Suppressor macrophage treated with lipopolysaccharide for 1 hour (primary cell): ENCODE results near the gene FAM174B.

Experiments
- DNase-seq, 3 donors: peaks; one replicate each; pipeline ENCODE4 v3.0.0-alpha.2; 2020 to 2022

The FAM174B gene

DNA sequence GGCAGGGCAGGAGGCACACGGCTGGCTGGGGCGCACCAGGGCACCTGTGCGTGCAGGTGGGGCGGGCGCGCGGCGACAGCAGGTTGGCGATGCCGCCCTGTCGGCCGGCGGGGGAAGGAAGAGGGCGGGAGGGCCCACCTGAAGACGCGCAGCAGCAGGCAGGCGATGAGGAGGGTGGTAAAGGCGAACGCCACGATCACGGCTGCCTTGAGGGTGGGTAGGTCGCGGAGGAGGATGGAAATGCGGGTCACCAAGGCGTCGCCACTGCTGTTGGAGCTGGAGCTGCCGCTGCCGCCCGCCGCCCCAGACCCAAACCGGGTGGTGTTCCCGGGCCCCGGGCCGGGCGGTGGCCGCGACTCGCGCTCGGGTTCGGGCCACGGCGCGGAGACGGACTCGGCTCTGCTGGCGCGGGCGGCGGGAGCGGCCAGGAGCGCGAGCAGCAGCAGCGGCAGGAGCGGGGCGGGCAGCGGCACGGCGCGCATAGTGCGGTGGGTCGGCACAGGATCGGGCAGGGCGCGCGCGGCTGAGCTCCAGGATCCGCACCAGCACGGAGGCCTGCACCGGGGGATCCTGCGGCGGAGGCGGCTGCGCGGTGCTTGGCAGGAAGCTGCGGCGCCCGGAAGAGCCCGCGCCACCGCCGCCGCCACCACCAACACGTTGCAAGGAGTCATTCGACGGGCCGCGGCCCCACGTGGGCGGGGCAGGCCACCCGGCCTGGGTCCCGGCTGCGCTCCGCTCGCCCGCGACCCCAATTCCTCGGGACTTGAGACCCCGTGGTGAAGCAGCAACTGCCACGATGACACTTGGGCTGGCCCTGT is at the start of gene FAM174B:
TSS of gene FAM174B (minus strand) at position 598 of the 818 bp plus-strand sequence.
- DNase-seq = peak; percentile 27 to 68 (median 28)

DNA sequence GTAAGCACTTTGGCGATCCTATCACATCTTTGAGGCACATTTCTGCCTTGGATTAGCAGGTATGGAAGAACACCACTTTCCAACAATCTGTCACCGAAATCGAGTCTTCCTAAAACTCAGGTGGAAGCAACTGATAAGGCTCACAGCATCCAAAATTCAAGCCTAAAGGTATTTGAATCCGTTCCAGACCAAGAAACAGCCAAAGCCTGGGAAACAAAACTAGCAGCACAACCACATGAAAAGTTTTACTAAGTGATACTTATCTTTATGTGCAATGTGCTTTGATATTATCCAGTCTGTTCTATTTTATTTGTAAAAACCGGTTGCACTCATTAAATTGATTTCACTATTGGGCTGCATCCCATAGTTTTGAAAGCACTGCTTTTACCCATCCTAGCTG is 40.5 kb upstream of the FAM174B start:
- DNase-seq = no peak

DNA sequence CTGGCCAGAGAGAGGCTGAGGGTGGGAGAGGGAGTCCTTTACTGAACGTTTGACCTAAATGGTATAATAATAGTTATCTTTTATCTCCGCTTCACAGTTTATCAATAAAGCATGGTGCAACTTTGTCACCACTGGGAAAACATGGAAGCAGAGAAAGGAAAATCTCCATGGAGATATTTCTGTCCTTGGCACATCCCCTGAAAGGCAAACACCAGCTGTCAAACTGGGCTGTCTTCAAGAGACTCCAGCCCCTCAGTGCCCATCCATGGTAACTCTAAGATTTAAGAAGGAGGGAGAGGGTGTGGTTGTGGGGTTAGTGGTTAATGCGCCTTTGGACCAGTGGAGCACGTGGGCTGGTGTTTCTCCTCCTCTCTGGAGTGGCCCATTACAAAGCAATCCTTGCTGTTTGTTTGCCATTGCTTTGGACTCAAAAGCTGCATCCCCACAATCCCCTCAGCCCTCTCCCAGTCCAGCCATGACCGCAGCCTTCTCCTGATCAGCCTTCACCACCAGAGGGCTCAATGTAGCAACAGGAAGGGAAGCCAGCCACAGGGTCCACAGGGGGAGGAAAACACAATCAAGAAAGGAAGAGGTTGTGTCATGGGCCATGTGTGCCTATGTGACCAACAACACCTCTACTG is 38.2 kb upstream of the FAM174B start:
- DNase-seq = peak; percentile 14 to 40 (median 20)

DNA sequence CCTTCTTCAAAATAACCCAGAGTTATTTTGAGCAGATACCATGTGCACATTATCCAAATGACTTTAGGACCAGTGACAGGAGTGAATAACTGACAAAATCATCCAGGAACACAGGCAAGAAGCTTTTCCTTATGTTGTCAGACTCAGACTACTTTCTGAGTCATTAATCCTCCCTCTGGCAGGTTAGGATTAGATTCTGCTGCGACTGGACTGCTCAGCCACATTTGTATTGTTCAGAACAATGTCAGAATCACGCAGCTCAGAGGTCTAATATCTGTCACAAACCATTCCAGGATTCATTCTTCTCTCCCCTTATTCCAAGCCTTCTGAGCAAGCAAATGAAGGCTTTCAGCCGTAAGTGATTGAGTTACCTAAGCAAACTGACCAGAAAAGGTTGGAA is 34.8 kb upstream of the FAM174B start:
- DNase-seq = no peak

DNA sequence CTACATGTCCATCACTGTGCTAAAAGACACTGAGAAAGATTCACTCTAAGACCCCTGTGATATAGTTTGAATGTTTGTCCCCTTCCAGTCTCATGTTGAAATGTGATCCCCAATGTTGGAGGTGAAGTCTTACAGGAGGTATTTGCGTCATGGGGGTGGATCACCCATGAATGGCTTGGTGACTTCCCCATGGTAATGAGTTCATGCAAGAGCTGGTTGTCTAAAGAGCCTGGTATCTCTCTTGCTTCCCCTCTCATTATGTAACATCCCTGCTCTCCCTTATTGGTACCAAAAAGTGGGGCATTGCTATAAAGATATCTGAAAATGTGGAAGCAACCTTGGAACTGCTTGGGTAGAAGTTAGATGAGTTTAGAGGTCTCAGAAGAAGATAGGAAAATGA is 32.2 kb upstream of the FAM174B start:
- peak in 2 of 3 donors; percentile 20 to 21 for DNase-seq

DNA sequence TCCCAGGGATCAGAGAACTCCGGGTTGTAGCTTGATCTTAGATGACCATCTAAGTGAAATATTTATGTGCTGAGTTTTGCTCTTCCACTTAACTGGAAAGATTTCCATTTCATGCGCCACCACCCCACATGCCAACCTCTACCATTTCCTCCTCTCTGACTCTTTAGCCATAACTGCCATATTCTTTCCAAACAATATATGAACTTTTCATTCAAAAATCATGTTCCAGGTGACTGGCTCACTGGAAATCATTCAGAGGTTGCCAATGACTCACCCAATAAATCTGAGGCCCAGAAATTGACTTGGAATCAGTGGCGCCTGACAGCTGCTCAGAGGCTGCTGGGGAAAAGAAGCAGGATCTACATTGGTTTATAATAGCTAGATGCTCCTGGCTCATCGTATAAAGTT is 31.6 kb upstream of the FAM174B start:
- no peak for DNase-seq

DNA sequence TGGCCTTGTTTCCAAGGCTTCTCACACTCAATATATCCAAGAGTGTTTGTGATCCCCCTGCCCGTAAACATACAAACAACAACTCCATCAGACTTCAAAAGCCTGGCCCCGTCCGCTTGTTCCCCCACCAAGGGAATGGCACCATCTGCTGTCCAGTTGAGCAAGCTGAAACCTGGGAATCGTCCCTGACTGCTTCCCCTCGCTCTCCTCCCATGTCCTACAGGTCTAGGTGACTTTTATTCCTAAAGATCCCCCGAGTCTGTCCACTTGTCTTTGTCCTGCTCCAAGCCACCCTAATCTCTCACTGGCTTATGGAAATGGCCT is 27.9 kb upstream of the FAM174B start:
- DNase-seq = peak in 1 of 3 donors; percentile 8

DNA sequence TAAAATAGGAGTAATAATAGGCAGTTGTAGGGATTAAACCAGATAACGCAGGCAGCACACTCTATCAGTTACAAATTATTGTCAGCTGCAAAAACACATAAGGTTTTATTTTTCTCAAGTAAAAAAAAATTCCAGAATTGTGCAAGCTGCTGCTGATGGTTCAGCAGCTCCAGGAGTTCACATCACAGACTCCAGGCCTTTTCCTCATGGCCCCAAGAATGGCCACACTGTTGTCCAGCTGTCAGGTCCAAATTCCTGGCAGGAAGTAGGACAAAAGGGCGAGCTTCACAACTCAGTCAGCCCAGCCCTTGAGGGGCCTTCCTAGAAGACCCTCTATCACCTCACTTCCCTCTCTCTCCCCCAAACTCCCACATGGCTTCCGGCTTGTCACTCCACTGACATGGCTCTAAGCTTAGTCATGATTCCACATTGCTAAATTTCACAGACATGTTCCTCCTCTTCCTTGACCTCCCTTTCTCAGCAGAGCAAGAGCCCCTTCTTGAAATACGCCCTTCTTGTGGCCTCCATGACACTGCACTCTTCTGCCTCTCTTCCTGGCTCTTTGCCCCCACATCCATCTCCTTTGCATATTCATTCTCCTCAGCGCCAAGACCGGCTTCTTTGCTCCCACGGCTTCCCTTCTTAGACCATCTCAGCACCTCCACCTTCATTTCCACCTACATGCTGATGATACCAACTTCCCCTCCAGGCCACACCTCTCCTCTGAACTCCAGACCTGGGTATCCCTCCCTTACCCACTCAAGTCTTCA is 27.4 kb upstream of the FAM174B start:
- peak; percentile 49 to 66 (median 65) for DNase-seq

DNA sequence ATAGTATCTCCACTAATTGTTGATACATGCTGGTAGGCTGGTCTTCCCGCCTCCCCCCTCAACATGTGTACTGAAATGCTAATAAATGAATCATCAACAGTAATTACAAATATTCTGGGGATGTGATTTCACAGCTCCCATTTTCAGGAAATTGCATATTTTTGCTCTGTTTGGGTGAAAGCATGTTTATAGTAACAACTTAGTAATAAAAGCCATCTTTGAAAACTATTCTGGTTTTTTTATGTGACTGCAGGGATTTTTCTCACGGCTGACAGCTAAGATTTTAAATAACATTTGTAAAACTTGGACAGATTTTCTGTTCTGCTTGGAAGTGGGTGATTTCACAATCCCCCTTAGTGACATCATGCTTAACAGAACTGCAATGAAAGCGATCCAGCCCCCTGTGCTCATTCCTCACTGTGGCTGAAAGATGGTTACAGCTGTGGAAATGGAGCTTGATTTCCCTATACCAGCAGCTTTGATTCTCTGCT is 25.6 kb upstream of the FAM174B start:
- peak; percentile 75 to 85 (median 83) for DNase-seq

DNA sequence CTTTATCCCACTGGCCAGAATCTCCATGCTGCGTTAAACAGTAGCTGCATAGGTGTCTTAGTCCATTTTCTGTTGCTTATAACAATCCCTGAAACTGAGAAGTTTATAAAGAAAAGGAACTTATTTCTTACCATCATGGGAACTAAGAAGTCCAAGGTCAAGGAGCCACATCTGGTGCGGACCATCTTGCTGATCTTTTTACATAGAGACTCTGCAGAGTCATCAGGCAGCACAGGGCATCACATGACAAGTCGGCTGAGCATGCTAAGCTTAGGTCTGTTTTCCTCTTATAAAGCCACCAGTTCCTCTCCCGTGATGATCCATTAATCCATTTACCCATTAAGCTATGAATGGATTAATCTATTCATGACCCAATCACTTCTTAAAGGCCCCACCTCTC is 22.4 kb upstream of the FAM174B start:
- DNase-seq = peak; percentile 39 to 44 (median 43)

DNA sequence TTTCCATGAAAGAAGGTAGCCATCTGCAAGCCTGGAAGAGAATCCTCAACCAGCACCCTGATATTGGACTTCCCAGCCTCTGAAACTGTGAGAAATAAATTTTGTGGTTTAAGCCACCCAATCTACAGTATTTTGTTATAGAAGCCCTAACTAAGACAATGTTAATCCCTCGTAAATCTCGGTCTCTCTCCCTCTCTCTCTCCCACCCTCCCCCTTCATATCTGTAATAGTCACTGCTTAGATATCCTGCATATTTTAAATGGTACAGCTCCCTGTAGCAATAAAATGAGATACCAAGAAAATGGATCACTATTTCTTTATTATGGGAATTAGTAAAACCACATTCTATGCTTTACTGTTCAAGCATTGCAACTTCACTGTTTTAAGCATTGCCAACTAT is 21.0 kb upstream of the FAM174B start:
- DNase-seq = no peak

DNA sequence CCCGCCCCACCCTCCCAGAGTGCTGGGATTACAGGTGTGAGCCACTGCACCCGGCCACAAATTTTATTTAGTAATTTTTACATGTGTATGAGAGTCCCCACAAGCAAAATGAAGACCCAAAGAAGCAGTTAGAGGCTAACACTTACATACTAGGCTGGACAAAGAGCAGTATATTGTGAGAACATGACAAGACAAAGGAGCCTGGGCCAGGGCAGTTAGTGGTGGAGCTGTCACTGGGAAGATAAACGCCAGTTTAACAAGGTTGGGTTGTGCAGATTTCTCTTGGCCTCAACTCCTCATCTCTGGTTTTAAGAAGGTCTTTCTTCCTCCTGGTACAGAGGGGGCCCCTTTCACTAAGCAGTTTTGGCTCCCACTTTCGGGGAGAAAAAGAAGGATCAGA is 19.9 kb upstream of the FAM174B start:
- no peak for DNase-seq

DNA sequence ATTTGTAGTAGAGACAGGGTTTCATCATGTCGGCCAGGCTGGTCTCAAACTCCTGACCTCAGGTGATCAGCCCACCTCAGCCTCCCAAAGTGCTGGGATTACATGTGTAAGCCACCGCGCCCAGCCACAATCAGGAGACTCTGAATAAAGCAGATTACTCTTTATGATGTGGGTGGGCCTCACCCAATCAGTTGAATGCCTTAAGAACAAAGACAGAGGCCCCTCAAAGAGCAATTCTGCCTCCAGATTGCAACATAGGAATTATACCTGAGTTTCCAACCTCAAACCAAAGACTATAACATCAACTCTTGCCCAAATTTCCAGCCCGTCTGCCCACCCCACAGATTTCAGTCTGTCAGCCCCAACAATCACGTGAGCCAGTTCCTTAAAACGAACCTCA is 18.8 kb upstream of the FAM174B start:
- no peak for DNase-seq

DNA sequence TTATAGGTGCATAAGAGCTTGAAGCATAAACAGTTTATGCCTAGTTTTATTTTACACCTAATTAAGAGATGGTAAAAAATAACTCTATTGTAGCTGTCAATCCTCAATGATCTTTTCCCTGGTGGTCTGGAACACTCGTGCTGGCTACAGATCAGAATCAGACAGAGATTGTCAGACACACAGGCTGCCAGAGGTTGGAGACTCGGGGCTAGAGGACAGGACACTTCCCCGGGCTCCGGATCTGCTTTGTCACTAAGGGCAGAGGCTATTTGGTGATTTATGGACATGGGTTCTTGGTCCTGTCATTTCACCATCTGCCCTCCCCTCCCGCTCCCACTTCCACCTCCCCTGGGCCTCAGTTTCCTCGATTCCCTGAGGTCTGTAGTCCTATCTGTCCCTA is 16.5 kb upstream of the FAM174B start:
- no peak for DNase-seq

DNA sequence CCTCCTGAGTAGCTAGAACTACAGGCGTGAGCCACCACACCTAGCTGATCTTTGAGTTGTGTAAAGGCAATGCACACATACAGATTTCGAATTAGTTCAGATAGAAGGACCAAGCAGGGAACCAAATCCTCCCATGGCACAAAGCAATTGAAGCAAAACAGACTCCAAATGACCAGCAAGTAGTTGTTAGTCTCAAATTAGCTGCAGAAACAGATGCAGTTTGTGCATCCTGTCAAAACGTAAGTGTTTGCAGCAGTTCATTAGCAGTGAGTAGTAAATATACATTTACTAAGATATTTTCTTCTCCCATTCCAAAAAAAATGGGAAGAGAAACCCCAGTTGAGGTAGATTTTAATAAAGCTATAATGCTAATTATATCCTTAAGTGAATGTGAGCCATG is 15.8 kb upstream of the FAM174B start:
- no peak for DNase-seq

DNA sequence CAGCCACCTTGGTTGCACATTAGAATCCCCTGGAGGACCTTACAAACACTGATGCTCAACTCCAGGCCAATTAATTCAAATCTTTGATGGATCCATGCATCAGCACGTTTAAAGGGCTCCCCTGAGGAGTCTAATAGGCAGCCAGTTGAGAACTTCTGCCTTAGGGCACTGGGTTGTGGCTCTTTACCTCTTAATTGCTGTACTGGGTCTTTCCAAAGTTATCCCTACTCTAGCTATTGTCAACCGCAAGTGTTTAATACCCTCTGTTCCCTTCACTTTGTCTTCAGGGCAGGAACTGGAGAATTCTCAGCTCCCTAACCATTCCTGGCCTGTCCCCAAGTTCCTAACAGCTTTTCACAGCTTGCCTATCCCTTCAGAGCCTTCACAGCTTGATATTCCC is 15.0 kb upstream of the FAM174B start:
- DNase-seq = no peak

DNA sequence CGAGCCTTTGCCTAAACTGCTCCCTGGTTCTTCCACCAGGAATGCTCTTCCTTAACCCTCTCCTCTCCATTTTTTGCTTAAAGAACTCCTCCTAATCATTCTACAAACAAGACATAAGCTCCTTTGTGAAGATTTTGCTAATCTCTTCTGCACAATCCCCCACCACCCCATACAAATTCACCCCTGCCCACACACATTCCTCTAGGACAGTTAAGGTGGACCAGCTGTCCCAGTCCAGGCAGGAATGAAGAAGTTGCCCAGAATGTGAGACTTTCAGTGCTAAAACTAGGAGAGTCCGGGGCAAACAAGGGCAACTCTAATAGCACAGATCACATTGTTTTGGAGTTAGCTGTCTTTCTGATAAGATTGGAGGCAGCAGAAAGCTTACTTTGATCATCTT is 13.9 kb upstream of the FAM174B start:
- DNase-seq = no peak

DNA sequence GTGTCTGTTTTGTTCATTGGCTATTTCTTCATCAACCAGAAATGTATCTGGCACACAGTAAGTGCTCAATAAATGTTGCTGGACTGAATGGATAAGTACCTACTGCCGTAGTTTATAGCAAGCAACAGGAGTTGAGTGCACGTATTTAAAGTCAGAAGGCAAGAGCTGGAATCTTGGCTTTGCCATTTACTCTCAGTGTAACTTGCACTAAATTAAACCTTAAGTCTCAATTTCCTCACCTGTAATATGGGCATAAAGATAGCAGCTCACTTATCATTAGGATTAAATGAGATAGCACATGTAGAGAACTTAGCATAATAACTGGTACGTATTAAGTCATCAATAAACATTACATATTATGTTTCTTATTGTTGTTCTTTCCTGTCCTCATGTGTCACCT is 13.0 kb upstream of the FAM174B start:
- no peak for DNase-seq

DNA sequence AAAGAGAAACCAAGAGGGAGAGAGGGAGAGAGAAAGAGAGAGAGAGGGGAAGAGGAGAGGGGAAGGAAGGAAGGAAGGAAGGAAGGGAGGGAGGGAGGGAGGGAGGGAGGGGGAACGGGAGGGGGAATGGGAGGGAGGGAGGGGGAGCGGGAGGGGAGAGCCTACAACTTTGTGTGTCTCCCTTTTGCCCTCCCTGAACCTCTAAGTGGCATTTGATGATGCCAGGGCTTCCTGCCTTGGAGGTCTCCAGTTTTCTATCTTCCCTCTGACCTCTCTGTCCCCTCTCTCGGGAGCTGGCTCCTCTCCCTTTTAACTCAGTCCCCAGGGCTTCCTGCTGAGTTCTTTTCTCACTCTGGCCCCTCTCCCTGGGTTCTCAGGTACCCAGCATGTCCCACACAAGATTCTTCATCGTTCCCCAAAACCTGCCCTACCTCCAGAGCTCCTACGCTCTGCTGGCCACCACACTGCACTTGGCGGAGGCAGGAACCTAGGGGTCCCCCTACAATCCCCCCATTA is 12.5 kb upstream of the FAM174B start:
- no peak for DNase-seq

DNA sequence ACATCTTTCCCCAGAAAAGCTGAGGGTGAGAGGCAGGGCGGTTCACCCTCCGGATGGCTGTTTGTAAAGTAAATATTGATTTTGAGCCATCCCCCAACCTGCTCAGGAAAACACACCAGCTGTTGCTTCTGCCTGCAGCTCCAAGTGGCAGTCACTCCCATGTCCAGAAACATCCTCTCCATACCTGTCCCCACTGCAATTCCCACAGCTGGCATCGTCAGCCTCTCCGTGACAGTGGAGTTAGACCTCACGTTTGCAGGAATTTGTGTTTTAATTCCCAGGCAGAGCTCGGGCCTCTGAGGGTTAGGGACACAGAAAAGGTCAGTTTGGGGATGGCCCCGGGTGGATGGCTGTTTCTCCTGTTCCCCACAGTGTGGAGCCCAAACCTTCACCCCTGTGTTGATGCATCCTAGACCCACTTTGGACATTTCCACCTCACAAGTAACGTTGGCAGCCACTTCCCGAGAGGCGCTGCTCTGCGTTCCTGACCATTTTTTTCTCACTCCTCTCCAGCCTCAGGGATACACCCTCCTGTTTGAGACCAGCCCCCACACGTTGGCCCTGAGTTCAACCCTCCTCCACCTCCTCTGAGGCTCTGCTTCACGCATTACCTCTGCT is 11.8 kb upstream of the FAM174B start:
- DNase-seq = no peak

DNA sequence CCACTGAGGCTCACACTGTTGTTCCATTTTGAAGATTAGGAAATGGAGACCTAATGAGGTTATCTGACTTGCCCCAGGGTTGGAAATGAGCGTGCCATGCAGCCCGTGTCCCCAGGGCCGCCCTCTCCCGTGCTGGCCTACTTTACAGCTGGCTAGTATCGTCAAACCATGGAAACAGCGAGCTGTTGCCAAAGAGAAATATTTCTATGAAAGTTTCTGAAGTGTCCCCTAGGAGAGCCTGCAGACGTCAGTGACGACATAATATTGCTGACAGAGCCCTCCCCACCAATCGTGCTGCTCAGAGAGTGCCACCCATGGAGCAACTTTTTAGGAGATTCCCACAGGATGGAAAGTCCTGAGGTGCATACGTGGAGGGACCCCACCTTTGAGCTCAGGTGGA is 11.2 kb upstream of the FAM174B start:
- no peak for DNase-seq

DNA sequence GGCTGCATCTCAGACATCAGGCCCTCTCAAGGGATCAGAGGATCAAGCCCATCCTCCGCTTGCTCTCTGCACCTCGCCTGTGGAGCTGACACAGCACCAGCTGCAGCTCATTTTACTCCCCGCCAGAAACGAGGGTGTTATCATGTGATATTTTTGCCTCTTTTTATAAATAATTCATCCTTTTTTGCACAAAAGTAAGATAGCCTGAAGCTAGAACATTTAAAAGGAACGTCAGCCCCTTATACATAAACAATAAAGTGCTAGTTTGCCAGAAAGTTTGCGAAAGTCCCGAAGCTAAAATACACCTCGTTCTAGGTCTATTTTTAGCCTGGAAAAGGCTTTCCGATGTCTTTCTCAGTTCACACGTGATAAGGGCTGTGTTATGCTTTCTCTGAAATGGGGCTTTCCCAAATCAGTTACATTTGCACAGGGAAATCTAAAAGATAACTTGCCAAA is 9.6 kb upstream of the FAM174B start:
- peak in 2 of 3 donors; percentile 7 to 41 for DNase-seq
